GM12891 (cell line): ENCODE data around the gene KCTD6.

Experiments used
- POLR2A ChIP-seq: IDR thresholded peaks from 2 replicates; pipeline ENCODE4 v1.6.1; 2011; ENCODE audit warnings: low read depth, low read length, control low read depth
- POLR2AphosphoS5 ChIP-seq: IDR thresholded peaks from 2 replicates; pipeline ENCODE4 v1.6.1; 2011; ENCODE audit warnings: low read depth, low read length, control low read depth
- TAF1 ChIP-seq: IDR thresholded peaks from 2 replicates; pipeline ENCODE4 v1.6.1; 2011; ENCODE audit warnings: low read depth, low read length, control low read depth

DNA sequence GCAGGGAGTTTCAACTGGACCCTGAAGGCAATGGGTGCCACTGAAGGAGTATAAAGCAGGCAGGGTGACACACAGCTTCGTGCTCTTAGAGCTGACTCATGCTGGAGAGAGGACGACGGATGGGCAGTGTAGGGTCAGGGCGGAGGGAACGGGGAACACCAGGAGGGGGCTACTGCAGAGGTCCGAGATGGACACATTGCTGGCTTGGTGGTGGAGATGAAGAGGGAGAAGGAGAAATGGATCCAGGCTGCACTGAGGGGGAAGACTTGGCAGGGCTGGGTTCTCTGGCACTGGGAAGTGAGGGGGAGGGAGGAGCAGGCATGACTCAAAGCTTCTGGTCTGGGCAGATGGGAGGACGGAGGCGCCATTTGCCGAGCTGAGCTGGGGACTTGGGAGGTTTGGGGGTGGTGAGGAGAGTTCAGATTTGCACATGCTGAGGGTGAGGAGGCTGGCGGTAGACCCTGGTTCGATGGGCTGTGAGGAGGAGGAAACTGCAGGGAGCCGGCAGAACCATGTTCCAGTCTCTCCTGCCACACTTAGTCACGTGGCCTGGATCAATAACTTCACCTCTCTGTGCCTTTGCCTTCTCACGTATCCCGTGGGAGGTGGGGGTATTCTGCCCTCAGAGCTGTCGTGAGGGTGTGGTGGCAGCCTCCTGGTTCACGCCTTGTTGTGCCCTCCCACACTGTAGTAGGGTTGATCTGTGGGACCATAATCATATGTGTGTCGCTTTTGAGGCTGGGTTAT is 4.6 kb upstream of the KCTD6 start:
- TF ChIP-seq POLR2A: no peak
- no peak for TF ChIP-seq TAF1
- TF ChIP-seq POLR2AphosphoS5: no peak
